Measurements from ENCODE around the gene KLHDC1.

Gene KLHDC1

GRCh38 chr14:49792618-49793017, 99.7 kb downstream of the KLHDC1 start:
- DNase-seq, result no peak

- no peak for DNase-seq
Observed at GRCh38 chr14:49796025-49796424, 103.1 kb downstream of the KLHDC1 start.

Data from hematopoietic multipotent progenitor cell treated with erythropoietin and hydrocortisone succinate and interleukin-3 and kit ligand, for 6 days (in vitro differentiated cells).